Liver (tissue), 9 donors: ENCODE measurements around the gene ANKRD11. TPM values are rescaled to one million over a fixed set of nuclear protein-coding genes. Genes with fewer than 3 reads are reported as not detected.

Experiments
- DNase-seq: peaks from one replicate; pipeline ENCODE4 v3.0.0-alpha.2; 2017; ENCODE audit warnings: low spot score
- H3K27ac ChIP-seq, 2 donors: one replicate each; pipeline ENCODE4 v1.7.0; 2013; ENCODE audit warnings: inconsistent platforms in 2 of 2, low read length in 2 of 2, control low read depth in 1 of 2, low read depth in 1 of 2, mild to moderate bottlenecking in 1 of 2
- H3K27me3 ChIP-seq, 4 donors: one replicate each; pipeline versions ENCODE4 v1.6.1 to v1.7.0; 2013; ENCODE audit warnings: low read length in 3 of 4, inconsistent platforms in 1 of 4, mild to moderate bottlenecking in 1 of 4, moderate library complexity in 1 of 4; ENCODE audit not compliant: control insufficient read depth in 4 of 4, insufficient read depth in 4 of 4
- H3K36me3 ChIP-seq, 4 donors: one replicate each; pipeline versions ENCODE4 v1.6.1 to v1.7.0; 2013; ENCODE audit warnings: low read length in 3 of 4, mild to moderate bottlenecking in 3 of 4, low read depth in 1 of 4, moderate library complexity in 1 of 4; ENCODE audit not compliant: control insufficient read depth in 4 of 4, insufficient read depth in 3 of 4
- H3K4me1 ChIP-seq, 4 donors: one replicate each; pipeline versions ENCODE4 v1.6.1 to v1.7.0; 2013; ENCODE audit warnings: low read length in 3 of 4, mild to moderate bottlenecking in 3 of 4, moderate library complexity in 1 of 4; ENCODE audit not compliant: control insufficient read depth in 4 of 4, insufficient read depth in 4 of 4
- H3K4me3 ChIP-seq, 3 donors: one replicate each; pipeline versions ENCODE4 v1.6.1 to v1.7.0; 2013; ENCODE audit warnings: low read length in 3 of 3, control low read depth in 1 of 3, low read depth in 1 of 3, mild to moderate bottlenecking in 1 of 3
- H3K9ac ChIP-seq, 2 donors: one replicate each; pipeline ENCODE4 v1.7.0; 2013; ENCODE audit warnings: low read length in 2 of 2, mild to moderate bottlenecking in 2 of 2, moderate library complexity in 2 of 2, control low read depth in 1 of 2, low read depth in 1 of 2
- H3K9me3 ChIP-seq, 4 donors: one replicate each; pipeline versions ENCODE4 v1.6.1 to v1.7.0; 2013; ENCODE audit warnings: low read length in 3 of 4; ENCODE audit not compliant: control insufficient read depth in 4 of 4
- CTCF ChIP-seq: fragments of 150-350 bp; IDR thresholded peaks from 2 replicates; pipeline ENCODE4 v1.5.1; 2017; ENCODE audit warnings: improper control_type of control experiment, low read depth, low read length; ENCODE audit not compliant: missing input control
- EGR1 ChIP-seq, 2 donors: IDR thresholded peaks; 2 replicates each; pipeline ENCODE4 v1.6.1; 2016 to 2018; ENCODE audit warnings: antibody characterized with exemption in 2 of 2, low read depth in 2 of 2
- FOXA1 ChIP-seq: IDR thresholded peaks from 2 replicates; pipeline ENCODE4 v1.6.1; 2016; ENCODE audit warnings: antibody characterized with exemption
- FOXA2 ChIP-seq: IDR thresholded peaks from 2 replicates; pipeline ENCODE4 v1.6.1; 2016; ENCODE audit warnings: antibody characterized with exemption
- GABPA ChIP-seq, 2 donors: IDR thresholded peaks in 1 of 2; conservative IDR thresholded peaks in 1 of 2; 2 replicates each; pipeline ENCODE4 v1.6.1; 2016; ENCODE audit warnings: antibody characterized with exemption in 2 of 2, mild to moderate bottlenecking in 1 of 2, moderate library complexity in 1 of 2
- HNF4A ChIP-seq, 2 donors: conservative IDR thresholded peaks; 2 replicates each; pipeline ENCODE4 v1.6.1; 2016; ENCODE audit warnings: antibody characterized with exemption in 2 of 2, mild to moderate bottlenecking in 2 of 2
- HNF4G ChIP-seq: IDR thresholded peaks from 2 replicates; pipeline ENCODE4 v1.6.1; 2016; ENCODE audit warnings: antibody characterized with exemption
- JUND ChIP-seq, 2 donors: IDR thresholded peaks; 2 replicates each; pipeline ENCODE4 v1.6.1; 2016; ENCODE audit warnings: antibody characterized with exemption in 2 of 2
- NR2F2 ChIP-seq: IDR thresholded peaks from 2 replicates; pipeline ENCODE4 v1.6.1; 2016; ENCODE audit warnings: antibody characterized with exemption
- RAD21 ChIP-seq, 2 donors: IDR thresholded peaks; 2 replicates each; pipeline ENCODE4 v1.6.1; 2016; ENCODE audit warnings: antibody characterized with exemption in 2 of 2, mild to moderate bottlenecking in 2 of 2
- REST ChIP-seq: IDR thresholded peaks from 2 replicates; pipeline ENCODE4 v1.6.1; 2016; ENCODE audit warnings: antibody characterized with exemption, mild to moderate bottlenecking
- RXRA ChIP-seq, 2 donors: IDR thresholded peaks; 2 replicates each; pipeline ENCODE4 v1.6.1; 2017 to 2018; ENCODE audit warnings: antibody characterized with exemption in 2 of 2, mild to moderate bottlenecking in 1 of 2
- SP1 ChIP-seq: IDR thresholded peaks from 2 replicates; pipeline ENCODE4 v1.6.1; 2018; ENCODE audit warnings: antibody characterized with exemption, mild to moderate bottlenecking
- TAF1 ChIP-seq: conservative IDR thresholded peaks from 2 replicates; pipeline ENCODE4 v1.6.1; 2016; ENCODE audit warnings: antibody characterized with exemption, mild to moderate bottlenecking
- YY1 ChIP-seq: IDR thresholded peaks from 2 replicates; pipeline ENCODE4 v1.6.1; 2016; ENCODE audit warnings: antibody characterized with exemption, mild to moderate bottlenecking
- ZBTB33 ChIP-seq: IDR thresholded peaks from 2 replicates; pipeline ENCODE4 v1.6.1; 2016; ENCODE audit warnings: antibody characterized with exemption
- WGBS: extraction: QIAGEN DNeasy Blood & Tissue Kit; methylation state at CpG from one replicate; pipeline ENCODE4 v1.1.7; 2013; 5-methylcytosine and 5-hydroxymethylcytosine counted together
- polyA plus RNA-seq, 2 donors: library from polyadenylated mRNA; stranded (reverse) in 1 of 2; unstranded in 1 of 2; fragments of 200-250 nt in 1 of 2; fragments of >200 nt in 1 of 2; fragmentation: Nextera tagmentation in 1 of 2; extraction: Ambion mirVana in 1 of 2; gene quantifications; one replicate each; pipeline versions ENCODE4 v1.2.1 to v1.2.3, GENCODE V29; 2013 to 2015
- total RNA-seq, 2 donors: library from RNA; depleted of rRNA; stranded (reverse); fragments of >200 nt; gene quantifications; one replicate each; pipeline ENCODE4 v1.2.3, GENCODE V29; 2014
- TF ChIP-seq, protein P1 (sequence below): IDR thresholded peaks from 2 replicates; pipeline ENCODE4 v1.6.1; 2016; ENCODE audit warnings: antibody characterized with exemption
- TF ChIP-seq, protein P2 (sequence below): IDR thresholded peaks from 2 replicates; pipeline ENCODE4 v1.6.1; 2016; ENCODE audit warnings: antibody characterized with exemption
- donor health status: healthy.
- donor health status: healthy.
- donor health status: healthy.
- donor health status: healthy.
- donor health status: healthy.

ANKRD11 gene
- total and polyA plus RNA-seq, 4 donors, result 16.3 to 55.1 (median 28.0) TPM

GRCh38 chr16:89242795-89243200 lies 247.6 kb downstream of the ANKRD11 start:
- H3K9ac ChIP-seq, result no peak overlapping the region
- no peaks in the 10 kb centered on the region for H3K27me3 ChIP-seq
- peaks cover 9 to 13% (median 12%) of the 10 kb centered on the region in 4 donors for H3K4me1 ChIP-seq
- no peak for DNase-seq
- 56% methylated on average over 12 of the region's 12 CpGs for WGBS
- TF ChIP-seq YY1 (no peak), RXRA (IDR thresholded peaks at IDR 0.05) (no peak), SP1 (no peak), TAF1 (no peak), REST (no peak), JUND (IDR thresholded peaks at IDR 0.05) (no peak), FOXA1 (no peak), EGR1 (IDR thresholded peaks at IDR 0.05; ENCODE audit: low read depth in 2 of 2) (no peak), RAD21 (IDR thresholded peaks at IDR 0.05) (no peak), ZBTB33 (no peak), CTCF (no peak), NR2F2 (no peak), HNF4G (no peak), HNF4A (conservative IDR thresholded peaks at IDR 0.05) (no peak), GABPA (IDR thresholded peaks at IDR 0.05 in 1 of 2, conservative IDR thresholded peaks at IDR 0.05 in 1 of 2) (no peak), FOXA2 (no peak)
- TF ChIP-seq, protein P1, sequence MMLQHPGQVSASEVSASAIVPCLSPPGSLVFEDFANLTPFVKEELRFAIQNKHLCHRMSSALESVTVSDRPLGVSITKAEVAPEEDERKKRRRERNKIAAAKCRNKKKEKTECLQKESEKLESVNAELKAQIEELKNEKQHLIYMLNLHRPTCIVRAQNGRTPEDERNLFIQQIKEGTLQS, result no peak
- TF ChIP-seq, protein P2, sequence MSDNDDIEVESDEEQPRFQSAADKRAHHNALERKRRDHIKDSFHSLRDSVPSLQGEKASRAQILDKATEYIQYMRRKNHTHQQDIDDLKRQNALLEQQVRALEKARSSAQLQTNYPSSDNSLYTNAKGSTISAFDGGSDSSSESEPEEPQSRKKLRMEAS, result no peak
- no peaks in the 10 kb centered on the region for H3K9me3 ChIP-seq
- no peaks in the 10 kb centered on the region for H3K36me3 ChIP-seq
- no peak overlapping the region for H3K27ac ChIP-seq
- no peak overlapping the region for H3K4me3 ChIP-seq
